CD4-positive, alpha-beta memory T cell (primary cell): Measurements from ENCODE around the gene NRXN3. TPM values are rescaled to one million over a fixed set of nuclear protein-coding genes. Genes with fewer than 3 reads are reported as not detected.

Experiments
- CTCF ChIA-PET: fragments of 350-600 bp; sonication (Branson Sonifier 250); formaldehyde crosslinking; loops from one replicate; lab custom pipeline; 2021; ENCODE audit warnings: inconsistent platforms; ENCODE audit not compliant: partially characterized antibody; lab: Charles Lee
- POLR2A ChIA-PET: fragments of 350-600 bp; sonication (Branson Sonifier 250); formaldehyde crosslinking; loops from one replicate; lab custom pipeline; 2021; ENCODE audit not compliant: partially characterized antibody; lab: Charles Lee
- DNase-seq, 5 donors: peaks; one replicate each; pipeline versions ENCODE4 v3.0.0 to v3.0.0-alpha.2; 2020 to 2022; ENCODE audit warnings: mixed read lengths in 1 of 5
- H3K27ac ChIP-seq: one replicate; pipeline ENCODE4 v1.7.0; 2013; ENCODE audit warnings: low read depth, low read length
- H3K27me3 ChIP-seq: 2 replicates; pipeline ENCODE4 v1.7.0; 2013; ENCODE audit warnings: mild to moderate bottlenecking, low read length, moderate library complexity; ENCODE audit not compliant: insufficient read depth
- H3K36me3 ChIP-seq: 2 replicates; pipeline ENCODE4 v1.7.0; 2013; ENCODE audit warnings: mild to moderate bottlenecking, low read length, moderate library complexity; ENCODE audit not compliant: insufficient read depth
- H3K4me1 ChIP-seq: 2 replicates; pipeline ENCODE4 v1.7.0; 2013; ENCODE audit warnings: mild to moderate bottlenecking, low read length, moderate library complexity; ENCODE audit not compliant: insufficient read depth
- H3K4me3 ChIP-seq, 2 donors: one replicate each; pipeline ENCODE4 v1.7.0; 2013; ENCODE audit warnings: low read length in 2 of 2, mild to moderate bottlenecking in 1 of 2
- H3K9me3 ChIP-seq, 2 donors: one replicate each; pipeline ENCODE4 v1.7.0; 2013; ENCODE audit warnings: low read length in 2 of 2, control low read depth in 1 of 2; ENCODE audit not compliant: control insufficient read depth in 1 of 2
- H3K27ac Mint-ChIP-seq, 7 donors: one replicate each; pipeline ENCODE4 v1.8.0; 2020 to 2021; ENCODE audit warnings: mixed read lengths in 7 of 7, mild to moderate bottlenecking in 6 of 7, inconsistent platforms in 3 of 7, moderate library complexity in 3 of 7
- H3K27me3 Mint-ChIP-seq, 2 donors: one replicate each; pipeline ENCODE4 v1.8.0; 2020 to 2021; ENCODE audit warnings: mixed read lengths in 2 of 2
- H3K36me3 Mint-ChIP-seq, 2 donors: one replicate each; pipeline ENCODE4 v1.8.0; 2020 to 2021; ENCODE audit warnings: mixed read lengths in 2 of 2, inconsistent platforms in 1 of 2, mild to moderate bottlenecking in 1 of 2
- H3K4me1 Mint-ChIP-seq, 4 donors: one replicate each; pipeline ENCODE4 v1.8.0; 2020 to 2021; ENCODE audit warnings: mixed read lengths in 4 of 4, mild to moderate bottlenecking in 1 of 4
- H3K4me3 Mint-ChIP-seq, 8 donors: one replicate each; pipeline ENCODE4 v1.8.0; 2020 to 2021; ENCODE audit warnings: mixed read lengths in 8 of 8, mild to moderate bottlenecking in 7 of 8, moderate library complexity in 6 of 8, inconsistent platforms in 3 of 8
- H3K9me3 Mint-ChIP-seq, 8 donors: one replicate each; pipeline ENCODE4 v1.8.0; 2020 to 2021; ENCODE audit warnings: mixed read lengths in 8 of 8, mild to moderate bottlenecking in 5 of 8, inconsistent platforms in 3 of 8, moderate library complexity in 1 of 8
- intact Hi-C: fragments of 100-400 bp; cut with micrococcal nuclease; formaldehyde crosslinking; loops from one replicate; pipeline ENCODE4 v1.15.1; 2023
- polyA plus RNA-seq, 2 donors: library from polyadenylated mRNA; unstranded; fragments of 300-500 nt; fragmentation: Illumina TruSeq; gene quantifications; one replicate each; pipeline ENCODE4 v1.2.3, GENCODE V29; 2021
- total RNA-seq, 2 experiments: library from RNA; stranded (reverse); gene quantifications; one replicate each; pipeline ENCODE4 v1.2.3, GENCODE V29; 2021

NRXN3 gene
- total and polyA plus RNA-seq, 4 experiments from 2014 or later, result not detected

DNA sequence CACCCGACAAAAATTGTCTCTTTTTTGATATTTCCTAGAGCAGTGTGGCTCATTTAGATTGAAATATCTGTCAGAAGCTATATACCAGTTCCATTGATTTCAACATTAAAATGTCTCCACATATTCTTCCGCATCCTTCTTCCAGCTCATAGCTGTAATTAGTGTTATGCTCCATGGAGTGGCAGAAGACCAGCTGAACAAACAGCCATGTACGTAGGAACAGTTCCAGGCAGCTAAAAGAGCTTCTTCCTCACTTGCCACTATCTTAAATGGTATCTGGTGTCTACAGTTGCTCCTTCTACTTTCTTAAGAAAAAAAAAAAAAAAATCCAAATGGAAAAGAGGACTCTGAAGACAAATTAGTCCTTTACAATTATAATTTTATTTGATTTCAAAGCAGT, 1193.1 kb downstream of the NRXN3 start:
- H3K36me3 ChIP-seq, result no peaks in the 10 kb centered on the region
- no peaks in the 10 kb centered on the region for H3K4me1 ChIP-seq
- no peaks in the 10 kb centered on the region for H3K4me1 Mint-ChIP-seq
- H3K9me3 ChIP-seq, result no peaks in the 10 kb centered on the region
- H3K4me3 ChIP-seq, result no peak overlapping the region
- no peaks in the 10 kb centered on the region for H3K36me3 Mint-ChIP-seq
- DNase-seq, result no peak
- CTCF ChIA-PET, result no interaction called here
- H3K27ac Mint-ChIP-seq, result no peak overlapping the region
- no peak overlapping the region for H3K27ac ChIP-seq
- H3K27me3 ChIP-seq, result no peaks in the 10 kb centered on the region
- POLR2A ChIA-PET, result no interaction called here
- intact Hi-C loops, result no loop called here
- no peak overlapping the region for H3K4me3 Mint-ChIP-seq
- peaks cover 0 to 6% (median 2%) of the 10 kb centered on the region in 8 donors for H3K9me3 Mint-ChIP-seq
- no peaks in the 10 kb centered on the region for H3K27me3 Mint-ChIP-seq

DNA sequence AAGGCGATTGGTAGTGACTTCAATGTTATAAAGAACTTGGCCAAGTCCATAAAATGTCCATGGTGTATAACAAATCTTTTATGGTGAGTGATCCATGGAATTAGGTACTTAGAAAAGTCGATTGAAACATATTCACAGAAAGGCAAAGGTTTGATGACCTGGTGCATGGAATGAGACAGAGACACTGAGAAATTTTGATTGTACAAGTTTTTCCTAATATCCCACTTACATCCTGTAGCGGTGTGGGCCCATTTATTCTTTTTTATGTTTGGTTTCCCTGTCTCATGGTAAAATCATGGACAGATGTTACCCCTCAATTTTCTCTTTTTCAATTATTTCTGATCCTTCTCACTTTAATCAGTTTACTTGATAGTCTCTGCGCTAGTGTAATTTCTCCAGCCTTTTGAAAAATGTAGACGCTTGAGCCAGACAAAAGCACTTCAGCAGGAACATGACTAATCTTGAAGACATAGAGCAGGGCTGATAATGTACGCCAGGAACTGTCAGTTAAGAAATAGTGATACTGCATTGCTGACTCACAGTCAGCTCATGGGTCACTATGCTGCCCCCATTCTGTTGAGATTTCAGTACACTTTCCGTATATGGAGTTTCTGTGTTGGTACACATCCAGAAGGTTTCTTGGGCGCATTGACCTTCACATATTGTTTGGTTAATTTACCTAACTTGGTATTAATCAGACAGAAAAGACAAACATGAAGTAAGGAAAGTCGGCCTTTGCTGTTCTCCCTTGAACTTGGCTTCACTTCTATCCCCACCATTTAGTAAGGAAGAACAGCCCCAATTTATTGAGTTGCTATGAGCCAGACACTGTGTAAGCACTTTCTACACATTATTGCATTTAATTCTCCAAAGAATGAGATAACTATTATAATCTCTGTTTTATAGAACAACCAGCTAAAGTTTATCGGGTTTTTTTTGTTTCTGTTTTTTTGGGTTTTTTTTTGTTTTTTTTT, 1199.5 kb downstream of the NRXN3 start:
- Histone ChIP-seq H3K4me1 (no peaks in the 10 kb centered on the region), H3K27ac (no peak overlapping the region), H3K27me3 (no peaks in the 10 kb centered on the region), H3K4me3 (no peak overlapping the region), H3K9me3 (no peaks in the 10 kb centered on the region), H3K36me3 (no peaks in the 10 kb centered on the region)
- intact Hi-C loops, result no loop called here
- CTCF ChIA-PET, result interaction anchor here (0.7 kb wide), 1 partner anchor 118 kb away, joined by 3 read pairs; no protein-coding TSS in a partner anchor
- POLR2A ChIA-PET, result no interaction called here
- H3K4me1 Mint-ChIP-seq, result no peaks in the 10 kb centered on the region
- no peak for DNase-seq
- H3K36me3 Mint-ChIP-seq, result no peaks in the 10 kb centered on the region
- no peak overlapping the region for H3K27ac Mint-ChIP-seq
- H3K4me3 Mint-ChIP-seq, result no peak overlapping the region
- H3K27me3 Mint-ChIP-seq, result no peaks in the 10 kb centered on the region
- H3K9me3 Mint-ChIP-seq, result peaks cover 0 to 14% (median 2%) of the 10 kb centered on the region in 8 donors

- H3K36me3 Mint-ChIP-seq, result no peaks in the 10 kb centered on the region
- H3K9me3 Mint-ChIP-seq, result peaks cover 0 to 20% (median 3%) of the 10 kb centered on the region in 8 donors
- CTCF ChIA-PET, result no interaction called here
- no peak for DNase-seq
- POLR2A ChIA-PET, result no interaction called here
- H3K27me3 ChIP-seq, result no peaks in the 10 kb centered on the region
- H3K9me3 ChIP-seq, result no peaks in the 10 kb centered on the region
- H3K27ac Mint-ChIP-seq, result no peak overlapping the region
- no peaks in the 10 kb centered on the region for H3K4me1 ChIP-seq
- H3K4me3 ChIP-seq, result no peak overlapping the region
- H3K27me3 Mint-ChIP-seq, result no peaks in the 10 kb centered on the region
- H3K36me3 ChIP-seq, result no peaks in the 10 kb centered on the region
- intact Hi-C loops, result no loop called here
- H3K27ac ChIP-seq, result no peak overlapping the region
- no peak overlapping the region for H3K4me3 Mint-ChIP-seq
- no peaks in the 10 kb centered on the region for H3K4me1 Mint-ChIP-seq
Measured at GRCh38 chr14:79370969-79371368, 1200.8 kb downstream of the NRXN3 start.

GRCh38 chr14:79373451-79373850, 1203.3 kb downstream of the NRXN3 start:
- Mint-ChIP-seq H3K27me3 (no peaks in the 10 kb centered on the region), H3K4me3 (no peak overlapping the region), H3K4me1 (no peaks in the 10 kb centered on the region), H3K9me3 (peaks cover 0 to 19% (median 4%) of the 10 kb centered on the region in 8 donors), H3K36me3 (no peaks in the 10 kb centered on the region), H3K27ac (no peak overlapping the region)
- intact Hi-C loops, result no loop called here
- ChIA-PET POLR2A (no interaction called here), CTCF (no interaction called here)
- no peak for DNase-seq
- H3K36me3 ChIP-seq, result no peaks in the 10 kb centered on the region
- no peaks in the 10 kb centered on the region for H3K4me1 ChIP-seq
- no peak overlapping the region for H3K27ac ChIP-seq
- H3K9me3 ChIP-seq, result no peaks in the 10 kb centered on the region
- H3K4me3 ChIP-seq, result no peak overlapping the region
- H3K27me3 ChIP-seq, result no peaks in the 10 kb centered on the region

DNA sequence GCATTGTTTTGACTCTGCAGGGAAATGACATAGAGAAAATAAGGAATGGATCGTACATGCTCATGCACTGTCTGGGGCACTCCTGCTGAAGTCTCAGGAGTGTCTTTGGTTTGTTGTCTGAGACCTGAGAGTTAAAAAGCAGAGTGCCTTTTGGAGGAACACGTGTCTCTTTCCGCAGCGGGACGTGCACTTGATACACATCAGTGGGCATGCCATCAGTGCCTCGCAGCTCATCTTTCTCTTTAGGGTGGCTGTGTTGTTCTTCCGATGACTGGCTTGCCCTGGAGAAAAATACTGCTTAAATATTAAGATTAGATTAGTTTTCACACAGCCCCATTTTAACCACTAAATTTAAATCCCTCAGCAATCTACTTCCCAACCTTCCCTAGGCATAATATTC, 1205.2 kb downstream of the NRXN3 start:
- no peak for DNase-seq
- ChIA-PET POLR2A (no interaction called here), CTCF (no interaction called here)
- H3K9me3 ChIP-seq, result no peaks in the 10 kb centered on the region
- no peaks in the 10 kb centered on the region for H3K4me1 ChIP-seq
- no peak overlapping the region for H3K4me3 Mint-ChIP-seq
- H3K36me3 ChIP-seq, result no peaks in the 10 kb centered on the region
- intact Hi-C loops, result no loop called here
- no peak overlapping the region for H3K27ac Mint-ChIP-seq
- no peaks in the 10 kb centered on the region for H3K27me3 ChIP-seq
- H3K4me3 ChIP-seq, result no peak overlapping the region
- no peak overlapping the region for H3K27ac ChIP-seq
- peaks cover 2 to 18% (median 3%) of the 10 kb centered on the region in 8 donors for H3K9me3 Mint-ChIP-seq
- no peaks in the 10 kb centered on the region for H3K27me3 Mint-ChIP-seq
- H3K36me3 Mint-ChIP-seq, result no peaks in the 10 kb centered on the region
- H3K4me1 Mint-ChIP-seq, result no peaks in the 10 kb centered on the region

- no peaks in the 10 kb centered on the region for H3K36me3 Mint-ChIP-seq
- ChIA-PET POLR2A (no interaction called here), CTCF (no interaction called here)
- no peak overlapping the region for H3K27ac ChIP-seq
- H3K27ac Mint-ChIP-seq, result no peak overlapping the region
- intact Hi-C loops, result no loop called here
- no peaks in the 10 kb centered on the region for H3K9me3 ChIP-seq
- H3K27me3 ChIP-seq, result no peaks in the 10 kb centered on the region
- DNase-seq, result no peak
- H3K4me1 ChIP-seq, result no peaks in the 10 kb centered on the region
- peaks cover 2 to 20% (median 5%) of the 10 kb centered on the region in 8 donors for H3K9me3 Mint-ChIP-seq
- H3K4me3 Mint-ChIP-seq, result no peak overlapping the region
- H3K4me3 ChIP-seq, result no peak overlapping the region
- H3K27me3 Mint-ChIP-seq, result no peaks in the 10 kb centered on the region
- no peaks in the 10 kb centered on the region for H3K36me3 ChIP-seq
- no peaks in the 10 kb centered on the region for H3K4me1 Mint-ChIP-seq
Measured at GRCh38 chr14:79376557-79376956, 1206.4 kb downstream of the NRXN3 start.

DNA sequence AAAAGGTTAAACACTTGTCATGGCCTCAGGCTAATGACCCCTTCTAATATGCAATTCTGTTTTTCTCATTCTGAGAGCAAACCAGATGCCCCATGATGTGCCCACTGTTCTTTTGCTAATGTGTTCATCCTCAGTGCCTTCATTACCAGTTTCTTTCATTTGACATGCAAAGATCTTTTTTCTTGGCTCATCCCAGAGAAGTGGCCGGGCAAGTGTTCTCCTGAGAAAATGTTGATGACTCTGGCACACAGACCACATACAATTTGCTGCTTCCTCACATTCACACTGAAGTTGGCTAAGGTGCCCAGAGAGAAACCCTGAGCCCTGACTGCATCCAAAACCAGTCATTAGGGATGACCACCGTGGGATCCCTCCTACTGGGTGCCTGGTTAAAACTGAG, 1207.8 kb downstream of the NRXN3 start:
- H3K27me3 ChIP-seq, result no peaks in the 10 kb centered on the region
- H3K9me3 ChIP-seq, result no peaks in the 10 kb centered on the region
- H3K4me3 ChIP-seq, result no peak overlapping the region
- intact Hi-C loops, result no loop called here
- H3K27ac ChIP-seq, result no peak overlapping the region
- no peaks in the 10 kb centered on the region for H3K4me1 ChIP-seq
- Mint-ChIP-seq H3K4me3 (no peak overlapping the region), H3K36me3 (no peaks in the 10 kb centered on the region), H3K4me1 (no peaks in the 10 kb centered on the region), H3K27ac (no peak overlapping the region), H3K27me3 (no peaks in the 10 kb centered on the region), H3K9me3 (peaks cover 2 to 16% (median 8%) of the 10 kb centered on the region in 8 donors)
- H3K36me3 ChIP-seq, result no peaks in the 10 kb centered on the region
- ChIA-PET POLR2A (no interaction called here), CTCF (no interaction called here)
- no peak for DNase-seq
